GM19372 (cell line): ENCODE measurements around the gene TEX13B.
"Not testable (repeated sequence)": the region's sequence is repeated elsewhere in the genome, so short reads cannot be mapped to it uniquely, and the experiment has no call there.

Experiments used
- ATAC-seq: cut with Tn5 transposase; IDR thresholded peaks from one replicate; pipeline ENCODE4 v1.9.1; 2021; ENCODE audit warnings: mild to moderate bottlenecking, low read depth, moderate library complexity; ENCODE audit not compliant: unreplicated experiment

The TEX13B gene, protein sequence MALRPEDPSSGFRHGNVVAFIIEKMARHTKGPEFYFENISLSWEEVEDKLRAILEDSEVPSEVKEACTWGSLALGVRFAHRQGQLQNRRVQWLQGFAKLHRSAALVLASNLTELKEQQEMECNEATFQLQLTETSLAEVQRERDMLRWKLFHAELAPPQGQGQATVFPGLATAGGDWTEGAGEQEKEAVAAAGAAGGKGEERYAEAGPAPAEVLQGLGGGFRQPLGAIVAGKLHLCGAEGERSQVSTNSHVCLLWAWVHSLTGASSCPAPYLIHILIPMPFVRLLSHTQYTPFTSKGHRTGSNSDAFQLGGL

DNA sequence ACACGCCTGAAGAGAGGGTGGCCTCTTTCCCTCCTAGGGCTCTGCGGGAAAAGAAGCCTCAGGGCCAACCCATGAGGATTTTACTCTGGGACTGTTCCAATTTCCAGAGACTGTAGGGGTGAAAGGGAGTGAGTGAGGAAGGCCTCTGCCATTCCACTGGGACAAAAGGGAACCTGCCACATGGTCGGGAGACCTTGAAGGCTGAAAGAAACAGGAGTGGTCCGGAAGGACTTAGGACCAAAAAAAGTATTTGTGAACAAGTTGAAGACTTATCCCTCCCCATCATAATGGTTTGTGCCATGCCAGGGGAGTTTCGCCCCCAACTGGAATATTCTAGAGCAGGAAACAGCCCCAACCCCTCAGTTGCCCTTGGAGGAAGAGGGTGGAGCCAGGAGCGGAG, at the start of gene TEX13B:
Gene TEX13B (minus strand): TSS at position 15 of the 400 bp plus-strand sequence. CDS start 243 bp downstream, outside the sequence.
- ATAC-seq = no peak

DNA sequence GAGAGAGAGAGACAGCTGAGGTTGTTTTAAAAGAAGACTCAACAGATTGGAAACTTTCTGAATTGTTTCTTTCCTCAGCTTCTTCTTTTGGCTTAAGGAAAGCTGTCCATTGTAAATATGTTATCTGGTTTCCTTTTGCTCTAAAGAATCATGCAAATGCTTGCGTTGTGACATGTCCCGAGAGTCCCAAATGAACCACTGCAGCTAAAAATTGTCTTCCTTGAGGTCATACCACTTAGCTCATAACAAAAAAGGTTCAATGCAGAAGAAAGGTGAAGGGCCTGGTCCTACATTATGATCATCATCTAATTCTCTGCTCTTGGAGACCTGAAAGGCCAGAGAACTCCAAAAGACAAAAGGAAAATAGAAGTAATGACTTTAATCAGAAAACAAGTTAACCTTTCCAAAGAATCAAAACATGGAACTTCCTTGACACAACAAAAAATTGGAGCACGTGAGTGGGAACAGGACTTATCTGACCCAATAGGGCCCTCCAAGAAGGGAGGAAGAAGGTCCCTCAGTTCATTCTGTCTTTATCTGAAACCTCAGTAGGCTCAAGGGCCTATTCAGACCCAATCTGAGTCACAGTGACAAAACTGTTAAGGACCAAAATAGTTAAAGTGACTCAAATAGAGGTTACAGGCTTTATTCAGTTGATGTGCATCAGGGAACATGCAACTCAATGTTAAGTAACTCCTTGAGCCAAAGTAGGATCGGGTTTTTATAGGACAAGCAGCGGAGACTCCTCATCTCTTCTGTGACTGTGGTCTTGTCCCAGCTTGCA, 48.0 kb upstream of the TEX13B start:
- no peak for ATAC-seq

DNA sequence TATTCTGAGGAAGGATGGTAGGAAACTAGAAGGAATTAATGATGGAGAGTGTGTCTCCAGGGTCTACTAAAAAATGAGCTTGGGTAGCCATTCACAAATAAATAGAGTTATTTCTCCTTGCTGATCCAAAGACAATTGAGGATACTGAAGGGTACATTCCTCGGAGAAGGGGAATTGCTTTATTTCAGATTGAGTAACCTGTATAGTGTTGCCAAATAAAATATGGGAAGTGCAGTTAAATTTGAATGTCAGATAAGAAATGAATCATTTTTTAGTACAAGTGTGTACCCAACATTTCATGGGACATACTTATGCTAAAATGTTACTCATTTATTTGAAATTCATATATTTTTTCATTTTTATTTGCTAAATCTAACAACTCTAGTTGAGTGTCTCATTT, 46.7 kb upstream of the TEX13B start:
- no peak for ATAC-seq

DNA sequence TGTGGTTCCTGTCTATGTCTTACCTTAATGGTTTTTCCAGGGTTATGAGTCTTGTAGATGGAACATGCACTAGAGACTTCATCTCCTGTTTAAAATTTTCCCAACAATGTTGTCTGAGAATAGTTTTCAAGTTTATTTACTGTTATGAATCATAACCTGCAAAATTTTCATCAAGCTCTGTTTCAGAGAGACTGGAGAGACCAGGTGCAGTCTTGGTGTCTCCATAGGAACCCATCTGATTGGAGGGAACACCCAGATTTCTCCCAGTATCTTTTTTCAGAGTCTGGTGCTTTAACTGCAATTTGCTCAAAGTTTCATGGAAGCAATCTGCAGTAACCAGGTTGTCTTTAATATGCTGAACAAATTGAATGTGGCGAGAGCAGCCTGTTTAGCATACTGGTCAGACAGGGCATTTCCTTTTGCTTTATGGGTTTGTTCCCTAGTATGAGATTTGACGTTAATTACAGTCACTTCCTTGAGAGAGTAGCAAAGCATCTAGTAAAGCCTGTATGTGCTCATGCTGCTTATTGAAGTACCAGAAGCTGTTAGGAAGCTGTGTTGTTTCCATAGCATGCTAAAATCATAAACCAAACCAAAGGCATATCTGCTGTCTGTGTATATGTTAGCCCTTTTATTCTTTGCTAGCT, 43.9 kb upstream of the TEX13B start:
- no peak for ATAC-seq

- no peak for ATAC-seq
Measured at GRCh38 chrX:108025376-108025775, 43.2 kb upstream of the TEX13B start.

DNA sequence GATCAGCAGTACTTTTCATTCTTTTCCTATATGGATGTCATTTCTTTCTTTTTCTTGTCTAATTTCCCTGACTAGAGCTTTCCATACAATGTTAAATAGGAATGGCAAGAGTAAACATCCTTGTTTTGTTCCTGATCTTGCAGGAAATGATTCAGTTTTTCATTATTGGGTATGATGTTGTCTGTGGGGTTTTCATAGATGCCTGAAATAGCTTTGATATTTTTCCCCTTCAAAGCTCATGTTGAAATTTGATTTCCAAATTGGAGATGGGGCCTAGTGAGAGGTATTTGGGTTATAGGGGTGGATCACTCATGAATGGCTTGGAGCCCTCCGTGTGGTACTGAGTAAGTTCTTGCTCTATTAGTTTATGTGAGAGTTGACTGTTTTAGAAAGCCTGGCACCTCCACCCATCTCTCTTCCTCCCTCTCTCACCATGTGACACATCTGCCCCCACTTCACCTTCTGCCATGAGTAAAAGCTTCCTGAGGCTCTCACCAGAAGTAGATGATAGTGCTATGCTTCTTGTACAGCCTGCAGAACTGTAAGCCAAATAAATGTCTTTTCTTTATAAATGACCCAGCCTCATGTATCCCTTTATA, 40.4 kb upstream of the TEX13B start:
- ATAC-seq = no peak

- ATAC-seq = no peak
Measured at GRCh38 chrX:108020631-108021030, 38.5 kb upstream of the TEX13B start.

DNA sequence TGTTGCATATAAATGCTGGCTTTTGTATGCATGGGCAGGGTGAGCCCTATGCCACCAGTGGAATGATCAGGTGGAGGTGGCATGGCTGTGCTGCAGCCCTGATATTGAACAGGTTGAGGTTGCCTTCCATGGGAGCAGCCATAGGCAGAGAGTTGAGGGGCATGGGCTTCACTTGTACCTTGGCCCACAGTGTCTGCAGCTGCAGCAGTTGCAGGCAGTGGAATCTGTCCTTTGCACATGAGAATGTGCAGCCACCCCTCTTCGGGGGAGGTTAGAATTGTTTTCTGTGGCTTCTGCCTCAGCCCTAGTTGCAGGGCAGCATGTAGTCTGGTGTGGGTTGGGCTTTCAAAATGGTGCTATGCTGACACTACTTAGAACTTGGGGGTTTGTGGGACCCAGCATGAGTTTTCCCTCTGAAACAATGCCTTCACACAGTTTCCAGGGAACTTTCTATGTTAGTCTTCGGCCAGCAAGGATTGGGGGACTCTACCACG, 37.3 kb upstream of the TEX13B start:
- no peak for ATAC-seq

DNA sequence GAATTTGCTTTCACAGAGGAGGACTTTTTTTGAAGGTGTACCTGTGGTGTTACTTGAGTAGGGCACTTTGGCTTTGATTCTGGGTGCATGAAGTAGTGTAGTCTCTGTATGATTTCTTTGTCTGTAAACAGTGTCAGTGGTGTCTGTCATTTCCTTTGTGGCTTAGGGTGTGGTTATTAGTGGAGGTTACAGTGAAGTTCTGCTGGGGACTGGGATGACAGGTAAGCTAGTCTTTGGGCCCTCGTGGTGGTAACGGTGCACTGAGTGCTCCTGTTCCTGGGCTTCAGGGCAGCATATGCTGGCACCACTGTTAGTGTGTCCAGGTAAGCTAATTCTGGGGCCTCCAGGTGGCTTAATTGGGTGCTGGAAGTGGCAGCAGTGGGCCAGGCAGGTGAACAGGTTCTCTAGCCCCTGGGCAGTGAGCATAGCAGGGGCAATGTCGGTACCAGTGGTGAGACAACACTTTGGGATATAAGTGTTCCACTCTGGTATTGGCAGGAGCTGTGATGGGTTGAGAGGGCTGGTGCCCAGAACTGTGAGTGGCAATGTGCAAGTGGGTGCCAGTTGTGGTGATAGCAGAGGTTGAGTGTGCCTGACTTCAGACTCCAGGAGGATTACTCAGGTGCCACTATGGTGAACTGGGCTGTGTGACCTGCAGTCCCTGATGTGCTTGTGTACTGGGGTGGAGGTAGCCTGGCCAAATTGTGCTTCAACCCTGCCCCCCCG, 36.6 kb upstream of the TEX13B start:
- ATAC-seq = no peak

DNA sequence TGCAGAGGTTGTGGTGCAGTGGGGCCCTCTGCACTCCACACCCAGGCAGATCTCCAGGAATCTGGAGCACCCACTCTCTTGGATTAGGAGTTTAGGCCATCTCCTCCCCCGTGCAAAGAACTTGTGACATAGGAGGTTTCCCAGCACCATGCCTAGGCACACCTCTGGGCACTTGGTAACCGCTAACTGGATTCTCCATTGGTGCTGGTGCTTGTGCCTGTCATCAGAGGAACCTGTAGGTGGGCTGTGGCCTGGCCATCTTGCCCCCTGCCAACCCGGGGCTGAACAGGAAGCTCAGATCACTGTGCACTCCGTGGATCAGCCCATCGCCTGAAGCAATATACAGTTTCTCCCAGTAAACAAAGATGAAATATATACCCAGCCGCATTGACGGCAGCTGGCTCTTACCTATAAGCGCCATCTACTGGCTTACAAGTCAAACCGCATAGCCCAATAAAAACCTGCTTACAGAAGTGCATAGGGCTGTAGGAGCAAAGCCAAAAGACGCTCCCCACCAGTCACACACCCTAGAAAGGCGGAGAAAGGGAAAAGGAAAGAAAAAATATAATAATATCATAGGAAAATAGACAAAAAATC, 19.1 kb upstream of the TEX13B start:
- peak; percentile 85 for ATAC-seq

- ATAC-seq = no peak
Measured at GRCh38 chrX:108000751-108001150, 18.6 kb upstream of the TEX13B start.

DNA sequence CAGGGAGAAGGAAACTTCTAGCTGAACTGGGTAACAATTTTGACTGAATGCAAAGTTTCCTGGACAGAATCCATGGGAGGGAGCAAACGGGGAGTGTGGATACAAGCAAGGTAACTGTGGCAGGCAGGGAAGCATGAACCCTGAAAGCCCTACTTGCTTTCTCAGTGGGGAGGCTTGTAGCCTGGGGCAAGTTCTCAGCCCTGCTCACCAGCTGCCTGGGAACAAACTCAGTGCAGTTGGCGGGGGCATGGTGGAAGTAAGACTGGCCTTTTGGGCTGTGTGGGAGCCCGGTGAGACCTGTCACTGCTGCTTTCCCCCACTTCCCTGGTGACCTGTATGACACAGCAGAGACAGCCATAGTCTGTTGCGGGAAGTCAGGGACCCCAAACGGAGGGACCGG, 14.0 kb upstream of the TEX13B start:
- ATAC-seq = no peak

DNA sequence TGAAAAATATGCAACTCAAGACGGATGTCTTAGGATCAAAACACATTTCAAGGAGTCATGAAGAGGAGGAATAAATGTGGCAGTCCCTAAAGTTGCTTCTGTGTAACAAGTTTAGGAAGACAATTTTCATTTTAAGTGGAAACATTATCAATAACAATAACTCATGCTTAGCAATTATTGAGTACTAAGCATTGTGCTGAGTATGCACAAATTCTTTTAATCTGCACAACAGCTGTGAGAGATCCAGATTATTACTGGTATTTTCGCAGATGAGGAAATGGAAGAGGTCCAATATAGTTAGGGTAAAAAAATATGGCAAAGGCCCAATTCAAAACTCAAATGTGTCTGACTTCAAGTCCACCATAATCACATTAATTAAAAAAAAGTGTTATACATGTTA, 2.9 kb upstream of the TEX13B start:
- no peak for ATAC-seq

DNA sequence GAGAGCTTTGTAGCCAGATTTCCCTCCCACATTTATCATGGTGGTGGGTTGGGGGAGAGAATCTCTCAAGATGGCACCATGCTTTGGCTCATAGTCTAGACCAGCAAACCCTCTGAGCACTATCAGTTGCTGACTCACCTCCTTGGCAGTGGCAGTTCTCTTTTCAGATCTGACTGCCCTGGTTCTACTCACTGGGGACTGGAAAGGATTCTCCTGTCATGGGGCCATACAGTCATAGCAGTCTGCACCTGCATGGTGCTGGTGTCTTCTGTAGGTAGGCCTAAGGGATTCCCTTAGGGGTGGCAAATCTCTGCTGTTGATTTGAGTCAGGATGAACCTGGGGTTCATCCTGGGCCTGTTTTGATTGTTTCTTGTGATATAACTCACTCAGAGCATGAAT, 2.6 kb downstream of the TEX13B start:
- ATAC-seq = no peak

GRCh38 chrX:107978707-107979307, 3.4 kb downstream of the TEX13B start:
- no peak for ATAC-seq

DNA sequence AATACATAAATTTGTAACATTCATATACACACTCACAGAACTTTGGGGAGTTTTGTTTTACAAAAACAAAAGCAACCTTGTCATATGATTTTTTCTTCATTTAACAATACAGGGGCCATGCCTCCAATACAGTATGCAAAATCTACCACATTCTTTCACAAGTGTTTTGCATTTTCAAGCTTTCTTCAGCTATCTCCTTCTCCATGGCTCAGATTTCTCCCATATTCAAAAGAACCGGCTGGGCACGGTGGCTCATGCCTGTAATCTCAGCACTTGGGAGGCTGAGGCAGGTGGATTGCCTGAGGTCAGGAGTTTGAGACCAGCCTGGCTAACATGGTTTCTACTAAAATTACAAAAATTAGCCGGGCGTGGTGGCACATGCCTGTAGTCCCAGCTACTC, 4.1 kb downstream of the TEX13B start:
- no peak for ATAC-seq

DNA sequence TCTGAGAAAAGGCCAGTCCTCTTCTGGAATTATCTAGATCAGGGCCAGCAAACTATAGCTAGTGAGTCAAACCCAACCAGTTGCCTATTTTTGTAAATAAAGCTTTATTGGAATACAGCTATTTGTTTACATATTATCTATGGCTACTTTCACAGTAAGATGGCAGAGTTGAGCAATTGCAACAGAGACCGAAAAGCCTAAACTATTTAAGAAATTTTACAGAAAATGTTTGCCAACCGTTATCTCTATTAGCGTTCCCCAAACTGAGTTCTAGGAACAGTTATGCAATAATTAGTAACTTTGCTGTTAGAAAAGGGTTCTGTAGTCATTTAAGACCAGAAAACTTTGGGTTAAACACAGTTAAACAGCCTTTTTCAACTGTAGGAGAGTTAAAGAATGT, 10.5 kb downstream of the TEX13B start:
- no peak for ATAC-seq

DNA sequence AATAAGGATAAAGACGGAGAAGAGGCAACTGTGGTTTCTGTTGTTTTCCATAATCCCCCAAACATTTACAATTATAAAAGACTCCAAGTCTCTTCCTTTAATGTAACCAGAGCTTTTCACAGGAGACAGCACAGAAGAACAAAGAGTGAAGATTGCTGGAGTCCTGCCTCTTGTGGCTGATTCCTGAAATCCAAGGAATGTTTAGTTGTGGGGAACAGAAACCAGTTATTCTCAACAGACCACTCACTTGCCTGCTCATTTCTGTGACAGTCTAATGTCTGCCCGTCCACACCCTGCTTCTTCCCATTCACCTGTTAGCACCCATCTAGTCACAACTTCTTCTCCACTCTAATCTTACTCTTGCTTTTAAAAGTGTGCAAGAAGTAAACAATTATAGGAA, 12.1 kb downstream of the TEX13B start:
- ATAC-seq = no peak

DNA sequence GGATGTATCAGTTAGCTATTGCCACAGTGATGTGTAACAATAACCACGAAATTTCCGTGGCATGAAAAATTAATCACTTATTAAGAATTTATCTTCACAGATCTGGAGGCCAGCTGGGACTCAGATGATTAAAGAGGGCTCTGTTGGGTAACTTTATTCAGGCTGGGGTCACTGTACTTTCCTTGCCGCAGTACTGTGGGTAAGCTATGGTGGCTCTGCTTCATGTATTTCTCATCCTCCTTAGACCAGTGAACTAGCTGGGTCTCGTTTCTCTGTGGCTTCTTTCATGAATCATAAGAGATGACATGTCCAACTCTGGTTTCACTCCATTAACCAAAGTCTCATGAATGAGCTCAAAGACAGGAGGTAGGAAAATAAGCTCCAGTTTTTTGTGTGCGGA, 13.5 kb downstream of the TEX13B start:
- no peak for ATAC-seq

- not testable (repeated sequence) for ATAC-seq
Measured at GRCh38 chrX:107955337-107955736, 26.8 kb downstream of the TEX13B start.
